Muscle of back (tissue), 13 donors: ENCODE results near the gene SURF6. TPM values are rescaled to one million over a fixed set of nuclear protein-coding genes. Genes with fewer than 3 reads are reported as not detected.
"Not testable (repeated sequence)": the region's sequence is repeated elsewhere in the genome, so short reads cannot be mapped to it uniquely, and the experiment has no call there.

Source experiments
- DNase-seq, 3 donors: peaks; one replicate each; pipeline versions ENCODE4 v3.0.0 to v3.0.0-alpha.2; 2013
- long read RNA-seq, 9 donors: transcript quantifications; one replicate each; lab custom pipeline, GENCODE V29; 2026
- polyA plus RNA-seq, 10 donors: library from polyadenylated mRNA; unstranded; fragments of 120-200 nt; gene quantifications; one replicate each; pipeline ENCODE4 v1.2.1, GENCODE V29; 2013; ENCODE audit not compliant: insufficient read length in 10 of 10

SURF6 gene
- 10 to 100 TPM; 15.9 to 25.7 (median 19.3) TPM for polyA plus RNA-seq
- long read RNA-seq, donor 1, full-length matches to known transcripts: 5 of 5 reads
- long read RNA-seq, donor 1, partial matches to known transcripts: 0 of 5 reads
- long read RNA-seq, donor 1, other reads (novel, unspliced or antisense): 0 of 5 reads
- long read RNA-seq, donor 2, full-length matches to known transcripts: 8 of 8 reads
- long read RNA-seq, donor 2, partial matches to known transcripts: 0 of 8 reads
- long read RNA-seq, donor 2, other reads (novel, unspliced or antisense): 0 of 8 reads
- long read RNA-seq, donor 3: 0 reads
- long read RNA-seq, donor 4, full-length matches to known transcripts: 9 of 9 reads
- long read RNA-seq, donor 4, partial matches to known transcripts: 0 of 9 reads
- long read RNA-seq, donor 4, other reads (novel, unspliced or antisense): 0 of 9 reads
- long read RNA-seq, donor 5, full-length matches to known transcripts: 6 of 6 reads
- long read RNA-seq, donor 5, partial matches to known transcripts: 0 of 6 reads
- long read RNA-seq, donor 5, other reads (novel, unspliced or antisense): 0 of 6 reads
- long read RNA-seq, donor 6, full-length matches to known transcripts: 10 of 10 reads
- long read RNA-seq, donor 6, partial matches to known transcripts: 0 of 10 reads
- long read RNA-seq, donor 6, other reads (novel, unspliced or antisense): 0 of 10 reads
- long read RNA-seq, donor 7, full-length matches to known transcripts: 11 of 11 reads
- long read RNA-seq, donor 7, partial matches to known transcripts: 0 of 11 reads
- long read RNA-seq, donor 7, other reads (novel, unspliced or antisense): 0 of 11 reads
- long read RNA-seq, donor 8, full-length matches to known transcripts: 4 of 4 reads
- long read RNA-seq, donor 8, partial matches to known transcripts: 0 of 4 reads
- long read RNA-seq, donor 8, other reads (novel, unspliced or antisense): 0 of 4 reads
- long read RNA-seq, donor 9, full-length matches to known transcripts: 2 of 2 reads
- long read RNA-seq, donor 9, partial matches to known transcripts: 0 of 2 reads
- long read RNA-seq, donor 9, other reads (novel, unspliced or antisense): 0 of 2 reads

DNA sequence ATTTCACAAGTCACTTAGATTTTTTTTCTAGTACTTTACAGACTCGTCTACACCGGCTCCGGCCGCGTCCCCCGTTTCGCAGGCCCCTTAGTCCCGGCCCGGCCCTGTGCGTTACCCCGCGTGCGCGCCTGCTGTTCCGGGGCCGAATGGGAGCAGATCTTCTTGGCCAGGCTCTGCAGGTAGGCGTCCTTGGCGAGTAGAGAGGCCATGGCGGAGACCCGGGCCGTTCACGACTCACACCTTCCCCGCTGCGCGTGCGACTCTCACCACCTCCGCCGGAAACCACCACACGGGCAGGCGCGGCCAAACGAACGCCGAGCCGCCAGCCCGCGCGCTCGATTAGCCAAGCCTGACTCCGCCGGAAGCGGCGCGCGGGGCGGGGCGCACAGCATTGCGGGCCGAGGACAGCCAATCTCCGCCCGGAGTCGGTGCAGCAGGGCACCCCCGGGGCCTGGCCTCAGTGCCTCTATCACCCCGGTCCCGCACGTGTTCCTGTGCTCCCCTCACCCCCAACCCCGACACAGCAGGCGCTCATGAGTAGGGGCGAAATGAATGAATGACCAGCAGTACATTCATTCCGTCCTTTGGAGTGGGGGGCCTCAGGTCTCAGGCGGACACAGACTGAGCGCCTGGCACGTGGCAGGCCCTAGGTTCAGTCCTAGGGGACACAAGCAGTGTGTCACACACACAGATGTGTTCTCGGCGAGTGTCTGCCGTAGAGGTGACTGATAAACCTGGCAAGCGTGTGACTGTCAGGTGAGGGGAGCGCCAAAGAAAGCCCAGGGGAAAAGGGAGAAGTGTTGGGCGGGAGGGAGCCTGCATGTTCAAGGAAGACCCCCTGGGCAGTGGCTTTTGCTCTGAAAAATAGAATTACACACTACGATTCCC is at the start of gene SURF6:
Gene SURF6 (minus strand): TSS at position 265 of the 888 bp plus-strand sequence. CDS start 56 bp downstream, at position 209.
- DNase-seq: peak; percentile 89 to 97 (median 92)

DNA sequence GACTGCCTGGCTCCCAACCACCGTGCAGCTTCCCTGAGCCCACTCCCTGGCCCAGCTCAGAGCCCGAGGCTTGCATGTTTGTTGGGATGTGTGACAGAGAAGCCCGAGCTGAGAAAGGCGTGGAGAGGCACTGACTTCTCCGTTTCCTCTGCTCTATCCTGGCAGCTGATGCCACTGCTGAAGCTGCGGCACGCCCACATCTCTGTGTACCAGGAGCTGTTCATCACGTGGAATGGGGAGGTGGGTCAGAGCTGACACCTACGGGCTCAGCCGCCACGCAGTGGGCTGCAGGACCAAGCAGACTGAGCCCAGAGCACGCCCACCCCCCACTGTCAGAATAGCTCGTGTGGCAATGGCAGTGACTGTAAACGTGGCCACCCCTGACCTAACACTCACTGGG is 49.5 kb upstream of the SURF6 start:
- no peak for DNase-seq

DNA sequence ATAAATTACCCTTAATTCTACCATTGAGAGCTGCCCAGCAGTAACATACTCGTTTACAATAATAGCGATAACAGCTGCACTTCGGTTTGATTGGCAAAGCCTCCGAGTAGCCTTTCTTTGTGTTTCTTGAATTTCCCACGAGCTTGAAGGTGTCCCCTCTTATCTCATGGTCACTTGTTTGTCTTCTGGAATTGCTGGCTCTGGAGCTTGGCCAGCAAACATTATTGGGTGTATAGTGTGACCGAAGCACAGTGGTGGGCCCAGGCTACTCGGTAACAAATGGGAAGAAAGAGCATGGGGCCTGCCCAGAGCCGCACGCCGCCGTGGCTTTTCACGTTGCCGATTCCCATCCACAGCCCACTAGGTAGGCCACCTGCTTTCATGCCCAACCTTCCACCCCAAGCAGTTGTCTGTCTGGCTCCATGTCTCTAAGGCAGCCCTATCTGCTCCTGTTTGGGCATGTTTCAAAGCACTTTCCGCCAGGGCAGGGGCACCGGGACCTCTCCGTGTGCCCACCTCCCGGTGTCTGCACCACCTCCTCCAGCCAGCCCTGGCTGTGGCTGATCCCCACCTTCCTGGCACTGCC is 48.8 kb upstream of the SURF6 start:
- no peak for DNase-seq

DNA sequence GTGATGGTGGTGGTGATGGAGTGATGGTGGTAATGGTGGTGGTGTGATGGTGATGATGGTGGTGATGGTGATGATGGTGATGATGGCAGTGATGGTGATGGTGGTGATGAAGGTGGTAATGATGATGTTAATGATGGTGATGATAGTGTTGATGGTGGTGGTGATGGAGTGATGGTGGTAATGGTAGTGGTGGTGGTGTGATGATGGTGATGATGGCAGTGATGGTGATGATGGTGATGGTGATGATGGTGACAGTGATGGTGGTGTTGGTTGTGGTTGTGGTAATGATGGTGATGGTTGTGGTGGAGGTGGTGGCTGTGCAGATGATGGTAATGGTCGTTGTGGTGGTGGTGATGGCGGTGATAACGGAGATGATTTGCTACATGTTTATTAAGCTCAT is 47.5 kb upstream of the SURF6 start:
- DNase-seq: no peak

DNA sequence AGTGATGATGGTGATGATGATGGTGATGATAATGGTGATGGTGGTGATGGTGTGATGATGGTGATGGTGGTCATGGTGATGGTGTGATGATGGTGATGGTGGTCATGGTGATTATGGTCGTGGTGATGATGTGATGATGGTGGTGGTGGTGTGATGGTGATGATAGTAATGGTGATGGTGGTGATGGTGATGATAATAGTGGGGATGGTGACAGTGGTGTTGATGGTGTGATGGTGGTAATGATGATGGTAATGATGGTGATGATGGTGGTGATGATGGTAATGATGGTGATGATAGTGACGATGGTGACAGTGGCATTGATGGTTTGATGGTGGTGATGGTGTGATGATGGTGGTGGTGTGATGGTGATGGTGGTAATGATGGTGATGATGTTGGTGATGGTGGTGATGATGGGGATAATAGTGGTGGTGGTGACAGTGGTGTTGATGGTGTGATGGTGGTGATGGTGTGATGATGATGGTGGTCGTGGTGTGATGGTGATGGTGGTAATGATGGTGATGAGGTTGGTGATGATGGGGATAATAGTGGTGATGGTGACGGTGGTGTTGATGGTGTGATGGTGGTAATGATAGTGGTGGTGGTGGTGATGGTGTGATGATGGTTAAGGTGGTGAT is 46.6 kb upstream of the SURF6 start:
- DNase-seq: no peak

DNA sequence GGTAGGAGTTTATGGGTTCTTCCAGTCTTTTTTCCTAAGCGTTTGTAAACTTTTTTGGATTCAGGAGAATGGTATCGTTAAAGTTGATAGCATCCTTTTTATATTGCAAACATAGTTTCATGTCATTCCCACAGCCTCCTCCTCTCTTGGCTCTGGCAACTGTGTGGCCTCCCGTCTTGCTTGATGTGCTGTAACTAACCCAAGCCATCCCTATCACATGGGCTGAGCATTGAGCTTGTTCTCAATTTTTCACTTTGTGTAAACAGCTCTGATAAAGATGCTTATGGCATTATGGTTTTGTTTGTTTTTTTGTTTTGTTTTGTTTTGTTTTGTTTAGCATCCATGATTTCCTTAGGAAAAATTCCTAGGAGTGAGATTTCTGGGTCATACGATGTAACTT is 44.7 kb upstream of the SURF6 start:
- DNase-seq: no peak

DNA sequence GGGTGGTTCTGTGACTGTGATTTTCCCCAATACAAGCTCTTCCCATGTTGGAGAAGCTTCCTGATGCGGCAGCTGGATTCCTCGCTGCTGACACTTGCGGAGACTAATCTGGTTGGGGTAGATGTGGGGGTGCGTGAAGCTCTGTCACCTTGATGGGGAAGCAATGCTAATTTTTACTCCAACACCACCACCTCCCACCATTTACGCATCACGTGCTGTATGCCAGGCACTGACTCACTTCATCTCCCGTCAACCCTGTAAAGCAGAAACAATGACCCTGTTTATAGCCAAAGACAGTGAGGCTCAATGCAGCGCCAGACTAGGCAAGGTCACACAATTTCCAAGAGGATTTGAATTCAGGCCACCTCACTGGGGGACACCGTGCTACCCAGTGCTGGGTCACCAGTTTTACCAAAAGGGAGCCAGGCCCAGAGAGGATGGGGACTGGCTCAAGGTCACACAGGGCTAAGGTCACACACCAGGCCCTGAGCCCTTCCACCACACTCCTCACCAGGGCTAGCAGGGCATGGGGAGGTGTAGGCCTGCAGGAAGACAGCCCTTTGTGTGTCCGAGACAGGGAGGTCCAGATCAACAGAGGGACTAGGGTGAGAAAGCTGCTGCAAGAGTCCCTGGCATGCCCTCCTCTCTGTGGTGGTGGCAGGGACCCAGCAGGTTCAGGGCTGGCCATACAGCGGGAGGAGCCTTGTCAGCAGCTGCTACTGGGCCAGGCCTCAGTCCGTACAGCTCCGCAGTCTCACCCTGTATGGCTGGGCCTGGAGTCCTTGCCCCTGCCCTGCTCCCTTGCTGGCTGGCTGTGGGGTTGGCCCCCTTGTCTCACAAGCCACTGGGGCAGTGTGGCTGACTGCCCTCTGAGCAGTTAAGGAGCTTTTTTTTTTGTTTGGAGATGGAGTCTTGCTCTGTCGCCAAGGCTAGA is 43.4 kb upstream of the SURF6 start:
- DNase-seq: no peak

DNA sequence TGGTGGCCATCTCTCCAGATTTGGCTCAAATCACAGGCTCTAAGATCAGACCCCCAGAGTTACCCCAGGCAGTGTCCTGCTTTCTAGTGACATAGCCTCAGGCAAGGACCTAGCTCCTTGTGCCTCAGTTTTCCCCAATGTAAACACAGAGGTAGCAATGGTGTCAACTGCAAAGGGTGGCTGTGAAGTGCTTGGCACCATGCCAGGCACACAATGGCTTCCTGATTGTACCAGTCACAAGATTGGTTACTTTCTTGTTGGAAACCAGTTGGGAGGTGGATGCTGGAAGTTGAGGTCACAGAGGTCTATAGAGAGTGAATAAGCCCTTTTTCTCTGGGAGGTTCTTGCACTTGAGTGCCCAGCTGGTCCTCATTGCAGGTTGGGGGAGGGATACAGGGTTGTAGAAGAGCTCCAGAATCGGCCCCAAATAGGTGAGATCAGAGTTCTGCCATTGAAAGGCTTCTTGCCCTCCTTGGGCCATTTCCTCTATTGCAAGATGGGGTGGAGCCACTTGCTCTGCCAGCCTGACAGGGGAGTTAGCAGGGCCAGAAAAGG is 42.5 kb upstream of the SURF6 start:
- DNase-seq: no peak

DNA sequence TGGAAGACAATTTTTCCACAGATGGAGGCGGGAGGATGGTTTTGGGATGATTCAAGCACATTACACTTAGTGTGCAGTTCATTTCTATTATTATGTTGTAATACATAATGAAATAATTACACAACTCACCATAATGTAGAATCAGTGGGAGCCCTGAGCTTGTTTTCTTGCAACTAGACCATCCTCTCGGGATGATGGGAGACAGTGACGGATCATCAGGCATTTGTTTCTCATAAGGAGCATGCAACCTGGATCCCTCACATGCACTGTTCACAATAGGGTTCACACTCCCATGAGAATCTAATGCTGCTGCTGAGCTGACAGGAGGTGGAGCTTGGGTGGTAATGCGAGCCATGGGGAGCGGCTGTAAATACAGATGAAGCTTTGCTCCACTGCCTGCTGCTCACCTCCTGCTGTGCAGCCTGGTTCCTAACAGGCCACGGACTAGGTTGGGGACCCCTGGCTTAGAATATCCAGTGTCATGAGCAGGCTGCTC is 41.8 kb upstream of the SURF6 start:
- peak in 2 of 3 donors; percentile 31 to 37 for DNase-seq

DNA sequence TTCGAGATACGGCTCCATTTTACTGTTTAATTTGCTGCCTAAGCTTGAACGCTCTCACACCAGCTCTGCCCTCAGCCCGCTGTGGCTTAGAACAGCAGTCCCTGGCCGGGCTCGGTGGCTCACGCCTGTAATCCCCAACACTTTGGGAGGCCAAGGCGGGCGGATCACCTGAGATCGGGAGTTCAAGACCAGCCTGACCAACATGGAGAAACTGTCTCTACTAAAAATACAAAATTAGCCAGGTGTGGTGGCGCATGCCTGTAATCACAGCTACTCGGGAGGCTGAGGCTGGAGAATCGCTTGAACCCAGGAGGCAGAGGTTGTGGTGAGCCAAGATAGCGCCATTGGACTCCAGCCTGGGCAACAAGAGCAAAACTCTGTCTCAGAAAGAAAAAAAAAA is 41.3 kb upstream of the SURF6 start:
- not testable (repeated sequence) for DNase-seq

DNA sequence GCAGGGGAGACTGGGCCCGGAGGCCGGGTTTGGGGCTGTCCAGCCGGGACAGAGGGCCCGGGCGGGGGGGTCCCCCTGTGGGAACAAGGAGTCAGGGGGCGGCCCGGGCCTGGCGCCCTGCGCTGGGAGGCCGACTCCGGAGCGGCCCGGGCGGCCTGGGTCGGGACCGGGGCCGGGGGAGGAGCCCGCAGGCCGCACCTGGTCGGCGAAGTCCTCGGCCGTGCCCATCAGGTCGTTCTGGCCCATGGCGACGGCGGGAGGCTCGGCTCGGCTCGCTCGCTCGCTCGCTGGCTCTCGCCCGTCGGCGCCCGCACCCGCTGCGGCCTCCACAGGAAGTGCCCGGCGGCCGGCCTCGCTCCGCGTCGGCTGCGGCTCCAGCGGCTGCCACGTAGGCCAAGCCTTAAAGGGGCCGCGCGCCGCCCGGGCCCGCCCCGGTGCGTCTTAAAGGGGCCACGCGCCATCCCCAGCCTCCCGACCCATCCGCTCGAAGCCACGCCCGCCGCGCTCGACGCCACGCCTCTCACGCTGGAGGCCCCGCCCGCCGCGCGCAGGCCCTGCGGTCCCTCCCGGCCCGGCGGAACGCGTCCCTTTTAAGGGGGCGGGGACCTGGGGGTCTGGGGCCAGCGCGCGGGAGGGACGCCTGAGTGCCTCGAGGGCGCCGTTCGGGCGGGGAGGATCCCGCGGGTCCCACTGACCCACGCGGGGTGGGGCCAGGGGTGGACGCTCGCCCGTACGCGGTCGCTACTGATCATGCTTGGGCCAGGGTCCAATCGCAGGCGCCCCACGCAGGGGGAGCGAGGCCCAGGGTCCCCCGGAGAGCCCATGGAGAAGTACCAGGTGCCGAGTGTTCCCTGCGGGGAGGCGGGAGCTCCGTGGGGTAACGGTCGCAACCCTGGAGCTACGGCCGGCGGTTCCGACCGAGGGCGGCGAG is 40.0 kb upstream of the SURF6 start, which contains the start of the genes STKLD1 and SURF4:
Gene STKLD1 (plus strand): TSS at position 643 of the 931 bp plus-strand sequence. CDS start 108 bp downstream, at position 751.
Gene SURF4 (minus strand): TSS at position 337 of the 931 bp plus-strand sequence. CDS start 91 bp downstream, at position 246.
- DNase-seq: peak; percentile 97 to 98 (median 97)

DNA sequence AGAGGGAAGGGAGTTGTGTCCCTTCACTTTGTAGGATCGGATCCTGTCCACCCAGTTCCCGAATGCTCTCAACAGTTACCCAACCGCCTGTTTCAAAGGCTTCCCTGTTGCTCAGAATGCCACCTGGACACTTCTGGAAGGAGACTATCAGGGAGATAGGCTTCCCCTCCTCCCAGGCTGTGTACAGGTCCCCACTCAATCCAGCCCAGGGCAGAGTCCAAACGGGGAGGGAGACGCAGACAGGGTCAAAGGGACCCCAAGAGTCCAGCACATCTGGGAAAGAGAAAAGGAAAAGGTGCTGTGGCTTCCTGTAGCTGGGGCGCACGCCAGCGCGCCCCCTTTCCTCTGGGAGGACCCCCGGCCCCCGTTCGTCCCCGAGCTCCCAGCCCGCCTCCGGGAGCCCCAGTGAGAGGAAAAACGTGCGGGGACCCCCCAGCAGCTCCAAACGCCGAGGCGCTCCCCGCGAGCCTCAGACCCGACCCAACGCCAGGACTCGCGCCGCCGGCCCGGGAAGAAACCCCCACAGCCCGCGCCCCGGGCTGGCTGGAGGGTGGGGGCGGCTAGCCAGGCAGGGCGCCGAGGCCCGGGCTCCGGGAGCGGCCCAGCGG is 39.2 kb upstream of the SURF6 start:
- peak in 2 of 3 donors; percentile 17 to 61 for DNase-seq

DNA sequence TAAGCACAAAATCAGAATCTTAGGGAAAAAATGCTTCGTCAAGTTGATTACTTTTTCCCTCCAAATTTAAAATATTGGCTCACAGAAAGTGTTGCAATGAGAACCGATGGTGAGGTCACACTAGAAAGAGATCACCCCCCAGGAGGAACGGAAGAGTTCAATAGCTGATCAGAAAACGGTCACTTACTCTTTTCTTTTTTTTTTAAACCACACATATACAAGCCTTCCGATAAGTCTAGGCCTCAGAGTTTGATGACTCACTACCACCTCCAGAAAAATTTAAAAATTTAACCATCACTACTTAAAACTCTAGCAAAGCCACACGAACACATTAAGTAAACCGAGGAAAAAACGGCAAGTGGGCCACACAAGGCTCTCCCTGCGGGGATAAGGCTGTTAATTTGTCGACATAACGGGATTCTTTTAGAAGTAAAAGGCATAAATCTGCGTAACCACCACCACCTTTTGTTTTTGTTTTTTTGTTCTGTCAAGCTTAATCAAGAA is 38.7 kb upstream of the SURF6 start:
- peak in 1 of 3 donors; percentile 22 for DNase-seq

DNA sequence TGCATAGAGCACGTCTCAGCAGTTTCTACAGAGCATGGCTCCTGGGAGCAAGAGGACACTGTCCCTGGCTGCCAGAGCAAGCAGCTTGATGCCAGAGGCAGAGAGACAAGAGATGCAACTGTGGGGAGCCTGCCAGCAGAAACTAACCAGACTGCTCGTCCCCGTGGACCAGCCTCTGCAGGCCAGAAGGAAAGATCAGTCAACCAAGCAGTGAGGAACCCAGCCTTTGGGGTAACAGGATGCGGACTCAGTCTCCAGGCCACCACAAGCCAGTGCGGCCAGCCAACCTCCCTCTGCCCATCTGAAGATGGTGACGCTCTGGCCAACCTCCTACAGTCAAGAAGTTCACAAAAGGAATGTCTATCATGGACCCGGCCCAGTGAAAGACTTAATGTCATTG is 36.2 kb upstream of the SURF6 start:
- DNase-seq: no peak

DNA sequence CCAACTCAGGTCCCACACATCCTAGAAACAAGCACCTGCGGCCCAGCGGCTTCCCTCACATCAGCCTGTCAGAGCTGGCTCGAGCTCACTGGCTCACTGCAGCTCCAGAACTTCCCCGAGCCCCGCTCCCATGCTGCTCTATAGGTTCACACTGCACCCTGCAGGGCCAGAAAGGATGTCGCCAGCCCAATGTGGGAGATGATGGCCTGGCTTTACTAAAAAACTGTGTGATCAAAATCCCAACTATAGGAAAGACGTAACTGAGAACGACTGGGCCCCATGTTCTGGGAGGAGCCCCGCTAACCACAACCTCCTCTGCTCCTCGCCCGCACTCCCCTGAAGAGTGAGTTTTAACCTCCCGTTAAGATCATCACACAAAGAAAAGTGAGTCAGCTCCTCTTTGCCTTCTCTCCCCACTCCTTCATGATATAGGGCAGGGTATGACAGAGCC is 35.3 kb upstream of the SURF6 start:
- no peak for DNase-seq

DNA sequence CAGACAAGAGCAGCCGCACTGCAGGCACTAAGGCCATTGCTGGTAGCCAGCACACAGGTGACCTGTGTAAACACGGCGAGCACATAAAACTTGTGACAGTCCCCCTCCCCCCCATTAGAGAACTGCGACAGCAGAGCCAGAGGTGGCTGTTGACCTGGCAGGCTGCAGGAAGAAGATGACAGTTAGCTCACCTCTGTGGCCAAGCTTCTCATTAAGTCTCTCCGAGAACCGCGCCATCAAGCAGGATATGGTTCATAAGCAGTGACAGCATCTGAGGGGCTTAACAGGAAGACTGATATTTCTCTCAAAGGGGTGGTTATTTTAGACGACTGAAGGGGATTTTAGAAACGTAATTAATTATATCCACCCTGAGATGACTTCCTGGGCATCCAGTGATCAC is 34.7 kb upstream of the SURF6 start:
- no peak for DNase-seq
